Stimulated activated memory B cell treated with anti-CD40 and anti-IgM and Interleukin-4, amounts not matched to agents 10 μg/mL and 1 μg/mL and 100 μg/mL, for 72 hours (primary cell): Measurements from ENCODE around the gene ZNF853.

ENCODE experiments used
- ATAC-seq: fragments of 150-1000 bp; cut with Tn5 transposase; 2 replicates; pipeline ENCODE4 v1.10.0; 2021
- H3K27ac Mint-ChIP-seq: one replicate; pipeline ENCODE4 v1.8.0; 2022; ENCODE audit warnings: mild to moderate bottlenecking, mixed read lengths
- H3K27me3 Mint-ChIP-seq: one replicate; pipeline ENCODE4 v1.8.0; 2022; ENCODE audit warnings: mixed read lengths
- H3K36me3 Mint-ChIP-seq: one replicate; pipeline ENCODE4 v1.8.0; 2022; ENCODE audit warnings: mixed read lengths
- H3K4me1 Mint-ChIP-seq: one replicate; pipeline ENCODE4 v1.8.0; 2022; ENCODE audit warnings: mixed read lengths
- H3K4me3 Mint-ChIP-seq: one replicate; pipeline ENCODE4 v1.8.0; 2022; ENCODE audit warnings: mild to moderate bottlenecking, moderate library complexity, mixed read lengths
- H3K9me3 Mint-ChIP-seq: one replicate; pipeline ENCODE4 v1.8.0; 2022; ENCODE audit warnings: mixed read lengths

ZNF853 gene

GRCh38 chr7:6589151-6589828 is 26.1 kb upstream of the ZNF853 start:
- H3K27me3 Mint-ChIP-seq: no peaks in the 10 kb centered on the region
- peak overlapping the region; percentile 60 for H3K27ac Mint-ChIP-seq
- H3K4me1 Mint-ChIP-seq: peaks cover 27% of the 10 kb centered on the region
- no peaks in the 10 kb centered on the region for H3K9me3 Mint-ChIP-seq
- peak; percentile 1 for ATAC-seq
- H3K4me3 Mint-ChIP-seq: peak overlapping the region; percentile 79
- H3K36me3 Mint-ChIP-seq: peaks cover 41% of the 10 kb centered on the region

GRCh38 chr7:6589829-6590644 is 25.4 kb upstream of the ZNF853 start, which contains the start of gene INTS15:
INTS15 (plus strand) TSS chr7:6590021; CDS start chr7:6590284, 263 bp downstream.
- H3K36me3 Mint-ChIP-seq: peaks cover 38% of the 10 kb centered on the region

GRCh38 chr7:6590645-6591110 is 24.7 kb upstream of the ZNF853 start:
- Mint-ChIP-seq H3K4me3 (peak overlapping the region; percentile 96), H3K9me3 (no peaks in the 10 kb centered on the region), H3K27ac (peak overlapping the region; percentile 85), H3K4me1 (peaks cover 27% of the 10 kb centered on the region), H3K27me3 (no peaks in the 10 kb centered on the region), H3K36me3 (peaks cover 39% of the 10 kb centered on the region)
- no peak for ATAC-seq

More at GRCh38 chr7:6589829-6590644, 25.4 kb upstream of the ZNF853 start, which contains the start of gene INTS15:
- Mint-ChIP-seq H3K4me3 (peak within 1 kb of the TSS; percentile 96), H3K9me3 (no peaks in the 10 kb centered on the region), H3K27me3 (no peaks in the 10 kb centered on the region), H3K4me1 (peaks cover 27% of the 10 kb centered on the region), H3K27ac (peak within 1 kb of the TSS; percentile 85)
- peak; percentile 96 for ATAC-seq

- Mint-ChIP-seq H3K36me3 (peaks cover 76% of the 10 kb centered on the region), H3K27ac (no peak overlapping the region), H3K27me3 (no peaks in the 10 kb centered on the region), H3K4me1 (peaks cover 11% of the 10 kb centered on the region), H3K9me3 (no peaks in the 10 kb centered on the region), H3K4me3 (no peak overlapping the region)
- no peak for ATAC-seq
Observed at GRCh38 chr7:6600093-6600492, 15.3 kb upstream of the ZNF853 start.

- Mint-ChIP-seq H3K4me3 (no peak overlapping the region), H3K36me3 (peaks cover 57% of the 10 kb centered on the region), H3K9me3 (no peaks in the 10 kb centered on the region), H3K27me3 (no peaks in the 10 kb centered on the region), H3K27ac (no peak overlapping the region), H3K4me1 (peaks cover 14% of the 10 kb centered on the region)
- no peak for ATAC-seq
Observed at GRCh38 chr7:6604458-6604857, 11.0 kb upstream of the ZNF853 start.

- Mint-ChIP-seq H3K27me3 (no peaks in the 10 kb centered on the region), H3K4me1 (peaks cover 20% of the 10 kb centered on the region), H3K4me3 (no peak overlapping the region), H3K27ac (no peak overlapping the region), H3K36me3 (peaks cover 44% of the 10 kb centered on the region), H3K9me3 (no peaks in the 10 kb centered on the region)
- peak; percentile 56 for ATAC-seq
Observed at GRCh38 chr7:6606866-6607583, 8.4 kb upstream of the ZNF853 start.

- peaks cover 38% of the 10 kb centered on the region for H3K36me3 Mint-ChIP-seq
- no peaks in the 10 kb centered on the region for H3K9me3 Mint-ChIP-seq
- ATAC-seq: peak; percentile 73
- peaks cover 15% of the 10 kb centered on the region for H3K4me1 Mint-ChIP-seq
- H3K27me3 Mint-ChIP-seq: no peaks in the 10 kb centered on the region
- no peak overlapping the region for H3K27ac Mint-ChIP-seq
- no peak overlapping the region for H3K4me3 Mint-ChIP-seq
Observed at GRCh38 chr7:6607651-6608051, 7.8 kb upstream of the ZNF853 start.

GRCh38 chr7:6608081-6608480 is 7.3 kb upstream of the ZNF853 start:
- Mint-ChIP-seq H3K27ac (no peak overlapping the region), H3K36me3 (peaks cover 38% of the 10 kb centered on the region), H3K4me3 (no peak overlapping the region), H3K4me1 (peaks cover 15% of the 10 kb centered on the region), H3K9me3 (no peaks in the 10 kb centered on the region), H3K27me3 (no peaks in the 10 kb centered on the region)
- ATAC-seq: no peak

GRCh38 chr7:6608794-6609193 is 6.6 kb upstream of the ZNF853 start:
- H3K36me3 Mint-ChIP-seq: peaks cover 38% of the 10 kb centered on the region
- no peak for ATAC-seq
- no peaks in the 10 kb centered on the region for H3K9me3 Mint-ChIP-seq

GRCh38 chr7:6612819-6613218 is 2.6 kb upstream of the ZNF853 start:
- Mint-ChIP-seq H3K9me3 (no peaks in the 10 kb centered on the region), H3K4me3 (no peak overlapping the region), H3K27me3 (peaks cover 8% of the 10 kb centered on the region), H3K27ac (no peak overlapping the region), H3K36me3 (peaks cover 5% of the 10 kb centered on the region), H3K4me1 (peaks cover 13% of the 10 kb centered on the region)
- no peak for ATAC-seq

More at GRCh38 chr7:6608794-6609193, 6.6 kb upstream of the ZNF853 start:
- no peak overlapping the region for H3K27ac Mint-ChIP-seq
- H3K4me1 Mint-ChIP-seq: peaks cover 15% of the 10 kb centered on the region
- no peaks in the 10 kb centered on the region for H3K27me3 Mint-ChIP-seq
- H3K4me3 Mint-ChIP-seq: no peak overlapping the region

- Mint-ChIP-seq H3K4me1 (peaks cover 13% of the 10 kb centered on the region), H3K27me3 (peaks cover 8% of the 10 kb centered on the region), H3K4me3 (no peak overlapping the region)
Observed at GRCh38 chr7:6613706-6614105, 1.7 kb upstream of the ZNF853 start.

GRCh38 chr7:6615723-6616555 is 529 bp downstream of the ZNF853 start:
- peak overlapping the region; percentile 73 for H3K4me3 Mint-ChIP-seq
- H3K27me3 Mint-ChIP-seq: peaks cover 8% of the 10 kb centered on the region
- H3K9me3 Mint-ChIP-seq: no peaks in the 10 kb centered on the region
- H3K27ac Mint-ChIP-seq: peak overlapping the region; percentile 66
- peaks cover under 1% of the 10 kb centered on the region for H3K36me3 Mint-ChIP-seq
- peak; percentile 54 for ATAC-seq
- H3K4me1 Mint-ChIP-seq: peaks cover 30% of the 10 kb centered on the region

More at GRCh38 chr7:6613706-6614105, 1.7 kb upstream of the ZNF853 start:
- H3K36me3 Mint-ChIP-seq: peaks cover 5% of the 10 kb centered on the region
- no peaks in the 10 kb centered on the region for H3K9me3 Mint-ChIP-seq
- ATAC-seq: no peak
- H3K27ac Mint-ChIP-seq: no peak overlapping the region

GRCh38 chr7:6616854-6617643 is 1.6 kb downstream of the ZNF853 start:
- Mint-ChIP-seq H3K36me3 (peaks cover 9% of the 10 kb centered on the region), H3K27me3 (peaks cover 8% of the 10 kb centered on the region), H3K27ac (no peak overlapping the region), H3K4me1 (peaks cover 32% of the 10 kb centered on the region), H3K4me3 (peak overlapping the region; percentile 46), H3K9me3 (no peaks in the 10 kb centered on the region)
- ATAC-seq: no peak

GRCh38 chr7:6618621-6619020 is 3.2 kb downstream of the ZNF853 start:
- ATAC-seq: no peak
- no peaks in the 10 kb centered on the region for H3K9me3 Mint-ChIP-seq
- no peak overlapping the region for H3K27ac Mint-ChIP-seq
- no peak overlapping the region for H3K4me3 Mint-ChIP-seq
- peaks cover 39% of the 10 kb centered on the region for H3K4me1 Mint-ChIP-seq
- H3K36me3 Mint-ChIP-seq: peaks cover 9% of the 10 kb centered on the region
- H3K27me3 Mint-ChIP-seq: peaks cover 8% of the 10 kb centered on the region
